DMS 273 (cell line): ENCODE data around the gene SLC35A3.
"Not testable (repeated sequence)": the region's sequence is repeated elsewhere in the genome, so short reads cannot be mapped to it uniquely, and the experiment has no call there.

ENCODE experiments used
- DNase-seq: peaks from one replicate; lab custom pipeline; 2025; ENCODE audit not compliant: unreplicated experiment; lab: John Stamatoyannopoulos, UW

Gene SLC35A3

GRCh38 chr1:99972066-99972465 lies 2.3 kb downstream of the SLC35A3 start:
- DNase-seq = not testable (repeated sequence)

DNA sequence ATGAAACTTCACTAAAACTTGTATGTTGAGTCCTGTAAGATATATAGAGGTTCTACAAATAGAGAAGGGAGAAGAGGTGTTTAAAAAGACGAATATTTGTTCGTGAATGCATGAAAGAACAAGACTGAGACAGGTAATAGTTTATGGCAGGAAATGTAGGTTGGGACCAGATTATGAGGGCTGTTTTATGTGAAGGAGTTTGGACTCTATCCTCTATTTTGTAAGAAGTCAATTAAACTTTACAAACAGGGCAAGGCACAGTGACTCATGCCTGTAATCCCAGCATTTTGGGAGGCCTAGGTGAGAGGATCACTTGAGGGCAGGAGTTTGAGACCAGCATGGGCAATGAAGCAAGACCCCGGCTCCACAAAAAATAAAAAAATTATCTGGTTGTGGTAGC lies 5.7 kb downstream of the SLC35A3 start:
- DNase-seq = no peak

DNA sequence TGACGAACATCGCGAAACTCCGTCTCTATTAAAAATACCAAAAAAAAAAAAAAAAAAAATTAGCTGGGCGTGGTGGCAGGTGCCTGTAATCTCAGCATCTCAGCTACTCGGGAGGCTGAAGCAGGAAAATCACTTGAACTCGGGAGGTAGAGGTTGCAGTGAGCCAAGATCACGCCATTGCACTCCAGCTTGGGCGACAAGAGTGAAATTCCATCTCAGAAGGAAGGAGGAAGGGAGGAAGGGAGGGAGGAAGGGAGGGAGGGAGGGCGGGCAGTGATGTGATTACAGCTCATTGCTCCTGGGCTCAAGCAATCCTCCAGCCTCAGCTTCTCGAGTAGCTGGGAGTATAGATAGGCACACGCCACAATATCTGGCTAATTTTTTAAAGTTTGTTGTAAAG lies 7.5 kb downstream of the SLC35A3 start:
- DNase-seq = not testable (repeated sequence)

DNA sequence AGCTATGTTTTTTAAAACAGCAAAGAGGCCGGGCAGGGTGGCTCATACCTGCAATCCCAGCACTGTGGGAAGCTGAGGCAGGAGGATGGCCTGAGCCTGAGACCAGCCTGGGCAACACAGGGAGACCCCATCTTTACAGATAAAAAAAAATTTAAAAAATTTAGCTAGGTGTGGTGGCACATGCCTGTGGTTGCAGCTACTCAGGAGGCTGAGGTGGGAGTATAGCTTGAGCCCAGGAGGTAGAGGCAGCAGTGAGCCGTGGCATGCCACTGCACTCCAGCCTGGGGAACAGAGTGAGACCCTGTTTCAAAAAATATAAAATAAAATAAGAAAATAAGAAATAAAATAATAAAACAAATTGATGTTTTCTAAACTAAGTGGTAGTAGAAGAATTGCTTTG lies 8.4 kb downstream of the SLC35A3 start:
- DNase-seq = no peak

DNA sequence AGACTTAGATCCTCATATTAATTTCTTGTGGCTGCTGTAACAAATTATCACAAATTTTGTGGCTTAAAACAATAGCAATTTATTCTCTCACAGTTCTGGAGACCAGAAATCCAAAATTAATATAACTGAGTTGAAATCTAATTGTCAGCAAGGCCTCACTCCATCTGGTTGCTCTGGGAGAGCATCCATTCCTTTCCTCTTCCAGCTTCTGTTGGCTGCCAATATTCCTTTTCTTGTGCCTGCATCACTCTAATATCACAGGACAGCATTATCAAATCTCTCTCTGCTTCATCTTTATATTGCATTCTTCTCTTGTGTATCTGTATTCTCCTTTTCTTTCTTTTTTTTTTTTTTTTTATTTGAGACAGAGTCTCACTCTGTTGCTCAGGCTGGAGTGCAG lies 9.3 kb downstream of the SLC35A3 start:
- no peak for DNase-seq

GRCh38 chr1:99980928-99981327 lies 11.1 kb downstream of the SLC35A3 start:
- DNase-seq = no peak

DNA sequence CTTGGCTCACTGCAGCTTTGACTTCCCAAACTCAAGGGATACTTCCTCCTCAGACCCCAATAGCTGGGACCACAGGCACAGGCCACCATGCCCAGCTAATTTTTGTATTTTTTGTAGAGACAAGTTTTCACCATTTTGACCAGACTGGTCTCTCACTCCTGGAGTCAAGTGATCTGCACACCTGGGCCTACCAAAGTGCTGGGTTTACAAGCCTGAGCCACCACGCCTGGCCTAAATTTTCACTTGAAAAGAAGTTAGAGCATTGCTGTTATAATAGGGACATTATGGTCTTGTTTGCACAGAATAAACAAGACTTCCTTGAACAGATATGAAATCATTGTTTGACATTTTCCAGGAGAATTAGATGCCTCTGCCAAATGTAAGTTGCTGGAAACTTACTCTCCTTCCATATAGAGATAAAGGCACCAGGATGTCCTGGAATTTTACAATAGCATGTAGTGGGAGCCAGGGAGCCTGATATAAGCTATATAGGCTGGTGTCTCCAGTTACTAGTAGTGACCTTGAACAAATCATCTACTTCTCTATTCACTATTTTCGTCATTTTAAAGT lies 16.9 kb downstream of the SLC35A3 start:
- DNase-seq = no peak

DNA sequence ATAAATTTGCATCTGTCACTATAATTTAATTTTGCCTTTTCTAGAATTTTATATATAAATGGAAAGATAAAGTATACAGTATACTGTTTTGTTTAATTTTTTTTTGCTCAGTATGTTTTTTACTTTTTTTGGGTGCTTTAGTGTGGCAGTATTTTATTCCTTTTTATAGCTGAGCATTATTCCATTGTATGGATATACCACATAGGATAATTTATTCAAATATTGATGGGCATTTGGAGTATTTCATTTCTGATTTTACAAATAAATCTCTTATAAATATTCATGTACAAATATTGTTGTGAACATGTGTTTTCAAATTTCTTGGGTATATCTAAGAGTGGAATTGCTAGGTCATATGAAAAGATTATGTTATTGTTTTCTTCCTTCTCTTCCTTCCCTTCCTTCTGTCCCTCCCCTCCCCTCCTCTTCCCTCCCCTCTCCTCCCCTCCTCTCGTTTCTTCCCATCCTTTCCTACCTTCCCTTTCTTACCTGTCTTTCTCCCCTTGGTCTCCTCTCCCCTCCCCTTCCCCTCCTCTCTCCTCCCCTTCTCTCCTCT lies 18.5 kb downstream of the SLC35A3 start:
- DNase-seq = no peak

DNA sequence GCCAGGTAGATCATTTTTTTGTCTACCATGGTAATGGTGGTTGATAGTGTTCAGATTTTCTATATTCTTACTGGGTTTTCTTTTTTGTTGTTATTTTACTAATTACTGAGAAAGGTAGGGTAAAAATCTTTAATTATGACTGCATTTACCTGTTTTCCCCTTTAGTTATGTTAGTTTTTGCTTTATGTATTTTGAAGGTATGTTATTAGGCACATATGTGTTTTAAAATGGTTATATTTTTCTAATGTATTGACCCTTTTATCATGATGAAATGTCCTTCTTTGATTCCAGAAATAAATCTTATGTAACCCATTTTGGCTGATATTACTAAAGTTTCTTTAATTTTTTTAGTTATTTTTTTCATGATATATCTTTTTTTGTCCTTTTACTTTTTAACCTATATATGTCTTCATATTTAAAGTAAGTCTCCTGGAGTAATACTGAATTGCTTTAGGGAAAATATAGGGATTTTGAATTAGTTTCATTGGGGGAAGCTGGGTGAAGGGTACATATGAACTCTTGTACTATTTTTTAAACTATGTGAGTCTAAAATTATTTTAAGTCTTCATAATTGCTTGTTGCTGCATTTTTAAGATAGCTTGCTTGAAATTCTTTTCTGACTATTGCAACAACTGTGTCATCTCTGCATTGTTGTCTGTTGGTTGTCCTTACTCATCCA lies 22.4 kb downstream of the SLC35A3 start:
- no peak for DNase-seq

GRCh38 chr1:99992760-99993467 lies 23.1 kb downstream of the SLC35A3 start:
- no peak for DNase-seq

DNA sequence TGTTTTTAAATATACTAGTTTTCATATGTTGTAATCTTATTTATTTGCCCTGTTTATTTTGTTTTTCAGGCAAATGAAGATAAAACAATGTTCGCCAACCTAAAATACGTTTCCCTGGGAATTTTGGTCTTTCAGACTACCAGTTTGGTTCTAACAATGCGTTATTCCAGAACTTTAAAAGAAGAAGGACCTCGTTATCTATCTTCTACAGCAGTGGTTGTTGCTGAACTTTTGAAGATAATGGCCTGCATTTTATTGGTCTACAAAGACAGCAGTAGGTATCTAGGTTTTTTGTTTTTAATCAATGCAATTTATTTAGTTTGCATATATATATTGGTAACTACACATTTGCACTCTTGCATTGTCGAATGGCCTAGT lies 23.7 kb downstream of the SLC35A3 start:
- no peak for DNase-seq

- DNase-seq = no peak
These were observed 24.7 kb downstream of the SLC35A3 start for GRCh38 chr1:99994496-99994895.

GRCh38 chr1:99996951-99997350 lies 27.2 kb downstream of the SLC35A3 start:
- no peak for DNase-seq

DNA sequence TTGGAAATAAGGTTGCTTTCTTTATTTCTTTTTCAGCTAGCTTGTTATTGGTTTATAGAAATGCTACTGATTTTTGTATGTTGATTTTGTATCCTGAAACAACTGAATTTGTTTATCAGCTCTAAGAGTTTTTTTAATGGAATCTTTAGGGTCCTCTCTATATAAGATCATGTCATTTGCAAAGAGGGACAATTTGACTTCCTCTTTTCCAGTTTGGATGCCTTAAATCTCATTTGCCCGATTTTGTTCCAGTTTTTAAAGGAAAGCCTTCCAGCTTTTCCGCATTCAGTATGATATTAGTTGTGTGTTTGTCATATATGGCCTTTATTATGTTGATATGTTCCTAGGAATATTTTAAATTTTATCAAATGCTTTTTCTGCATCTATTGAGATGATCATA lies 31.7 kb downstream of the SLC35A3 start:
- DNase-seq = no peak

DNA sequence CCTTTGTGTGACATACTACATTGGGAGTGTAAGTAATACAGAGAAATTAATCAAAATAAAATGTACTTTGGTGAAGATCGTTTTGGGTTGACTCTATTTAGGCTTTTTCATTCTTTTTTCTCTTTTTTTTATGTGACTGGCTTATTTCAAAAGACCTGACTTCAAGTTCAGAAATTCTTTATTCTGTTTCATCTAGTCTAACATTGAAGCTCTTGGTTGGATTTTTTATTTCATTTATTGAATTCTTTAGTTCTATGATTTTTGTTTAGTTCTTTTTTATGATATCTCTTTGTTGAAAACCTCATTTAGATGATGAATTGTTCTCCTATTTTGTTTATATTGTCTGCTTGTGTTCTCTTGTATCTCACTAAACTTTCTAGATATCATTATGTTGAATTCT lies 35.6 kb downstream of the SLC35A3 start:
- DNase-seq = no peak

DNA sequence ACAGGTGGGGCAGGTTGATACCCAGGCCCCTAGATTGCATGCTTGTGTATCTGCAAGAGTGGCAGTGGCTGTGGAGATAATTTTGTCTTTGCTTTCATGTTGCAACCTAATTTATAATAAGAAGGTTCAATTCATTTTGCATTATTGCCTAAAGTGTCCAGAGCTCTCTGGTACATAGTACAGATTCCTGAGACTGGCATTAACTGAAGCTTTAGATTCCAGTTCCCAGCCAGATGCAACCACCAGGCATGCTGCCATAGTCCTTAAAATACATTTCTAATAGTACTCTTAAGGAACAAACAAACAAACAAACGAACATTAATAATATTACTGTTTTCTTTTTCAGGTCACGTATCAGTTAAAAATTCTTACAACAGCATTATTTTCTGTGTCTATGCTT lies 36.9 kb downstream of the SLC35A3 start:
- DNase-seq = no peak

DNA sequence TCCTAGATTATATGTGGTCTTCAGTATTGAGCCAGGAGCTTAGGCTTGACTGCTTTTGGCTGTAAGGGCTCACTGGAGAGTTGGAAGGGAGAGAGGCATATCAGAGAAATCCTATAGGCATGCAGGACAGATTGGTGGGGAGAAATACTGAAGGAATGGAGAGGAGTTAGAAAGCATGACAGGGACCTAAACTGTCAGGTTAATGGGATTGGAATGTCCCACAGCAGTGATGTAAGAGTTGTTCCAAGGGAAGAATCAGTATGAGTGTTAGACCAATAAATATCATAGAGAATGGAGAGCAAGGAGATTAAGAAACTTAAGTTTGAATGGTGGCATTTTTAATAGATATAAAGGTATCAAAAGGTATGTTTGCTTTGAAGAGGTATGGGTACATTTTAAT lies 39.7 kb downstream of the SLC35A3 start:
- no peak for DNase-seq

GRCh38 chr1:100010804-100011203 lies 41.0 kb downstream of the SLC35A3 start:
- no peak for DNase-seq

DNA sequence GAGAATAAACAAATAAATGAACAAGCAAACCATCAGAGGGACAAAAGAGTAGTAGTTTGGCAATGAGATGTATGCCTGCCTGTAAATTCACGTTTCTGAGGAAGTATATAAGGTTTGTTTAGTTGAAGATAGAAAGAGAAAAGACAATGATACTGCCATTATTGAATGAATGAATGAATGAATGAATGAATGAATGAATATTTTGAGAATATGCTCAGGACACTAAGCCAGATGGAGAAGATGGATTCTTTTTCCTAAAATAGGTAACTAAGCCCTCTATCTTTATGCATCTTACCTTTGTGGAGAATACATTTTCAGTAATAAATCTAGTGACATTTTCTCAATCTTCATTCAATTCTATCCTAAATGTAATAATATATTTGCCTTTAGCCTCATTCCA lies 49.4 kb downstream of the SLC35A3 start:
- DNase-seq = no peak

DNA sequence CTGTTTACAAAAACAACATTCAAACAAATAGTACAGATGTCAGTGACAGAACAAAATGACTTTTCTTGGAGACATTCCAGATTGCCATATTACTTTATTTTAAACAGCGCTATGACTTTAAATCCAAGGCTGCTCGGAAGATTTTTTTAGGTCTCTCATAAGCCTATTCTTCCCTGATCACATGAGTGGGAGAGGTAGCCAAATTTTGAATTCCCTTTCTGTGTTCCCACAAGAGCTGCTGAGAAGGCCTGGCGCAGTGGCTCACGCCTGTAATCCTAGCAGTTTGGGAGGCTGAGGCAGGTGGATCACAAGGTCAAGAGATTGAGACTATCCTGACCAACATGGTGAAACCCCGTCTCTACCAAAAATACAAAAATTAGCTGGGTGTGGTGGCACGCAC lies 53.7 kb downstream of the SLC35A3 start:
- DNase-seq = no peak

GRCh38 chr1:100027212-100027611 lies 57.4 kb downstream of the SLC35A3 start:
- DNase-seq = no peak

- DNase-seq = no peak
These were observed 59.0 kb downstream of the SLC35A3 start for GRCh38 chr1:100028765-100029164.
